H54 (cell line): ENCODE data around the gene TBC1D23.
"Not testable (repeated sequence)": the region's sequence is repeated elsewhere in the genome, so short reads cannot be mapped to it uniquely, and the experiment has no call there.

Experiments used
- DNase-seq: peaks from one replicate; pipeline ENCODE4 v3.0.0; 2011; ENCODE audit warnings: low spot score, mixed read lengths; ENCODE audit not compliant: insufficient read length
- FAIRE-seq: peaks from 3 replicates; lab custom pipeline; 2011; peaks lifted over from hg19 to GRCh38; lab: Jason Lieb, UNC
- POLR2A ChIP-seq: IDR thresholded peaks from 2 replicates; pipeline ENCODE4 v1.6.1; 2011; ENCODE audit warnings: low read depth, mild to moderate bottlenecking, low read length

TBC1D23 gene

DNA sequence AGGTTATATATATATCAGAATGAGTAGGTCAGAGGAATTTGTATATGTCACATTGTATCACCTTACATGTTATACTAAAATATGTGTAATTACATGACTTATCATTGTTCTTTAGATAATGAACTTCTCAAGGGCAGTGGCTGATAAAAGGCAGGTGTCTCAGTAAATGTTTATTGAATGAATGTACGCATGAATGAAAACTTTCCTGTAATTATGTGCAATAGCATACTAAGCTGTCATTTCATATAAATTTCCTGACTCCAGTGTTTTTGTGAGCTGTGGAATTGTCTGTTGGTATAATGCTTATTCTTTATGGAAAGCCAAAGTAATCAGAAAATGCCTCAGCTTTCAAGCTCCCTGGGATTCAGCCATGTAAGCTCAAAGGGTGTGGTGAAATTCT is 4.2 kb downstream of the TBC1D23 start:
- DNase-seq (no peak), FAIRE-seq (no peak)
- no peak for TF ChIP-seq POLR2A

DNA sequence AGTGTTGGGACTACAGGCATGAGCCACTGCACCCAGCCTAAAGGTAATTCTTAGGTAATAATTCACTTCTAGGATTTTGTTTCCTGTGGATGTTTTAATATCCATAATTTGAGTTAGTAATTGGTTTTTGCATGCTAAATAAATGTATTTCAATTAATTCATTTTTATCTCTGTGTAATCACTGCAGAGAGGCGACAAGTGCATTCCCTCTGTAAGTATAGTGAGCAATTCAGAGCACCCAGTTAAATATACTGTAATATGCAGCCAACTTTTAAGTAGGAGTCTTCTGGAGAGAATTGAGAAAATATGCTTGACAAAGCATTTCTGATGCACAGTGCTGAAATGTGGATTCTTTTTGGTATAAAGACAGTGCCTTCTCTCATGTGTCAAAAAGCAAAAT is 5.7 kb downstream of the TBC1D23 start:
- no peak for TF ChIP-seq POLR2A
- FAIRE-seq (peak; percentile 60), DNase-seq (no peak)

DNA sequence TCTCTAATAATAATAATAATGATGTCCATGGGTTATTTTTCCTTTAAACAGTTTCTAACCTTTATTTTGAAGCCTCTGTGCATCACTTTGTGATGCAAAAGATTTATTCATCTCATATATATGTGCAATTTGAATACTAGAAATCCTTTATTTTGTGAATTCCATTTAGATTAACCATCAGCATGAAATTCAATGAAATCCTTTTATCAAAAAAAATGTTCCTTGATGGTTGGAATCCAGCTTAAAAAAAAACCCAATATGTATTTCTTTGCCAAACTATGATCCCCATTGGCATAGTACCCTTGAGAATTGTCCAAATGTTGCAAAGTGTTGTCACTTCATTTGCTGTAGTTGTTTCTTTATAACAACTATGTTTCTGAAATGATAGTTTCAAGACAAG is 7.4 kb downstream of the TBC1D23 start:
- FAIRE-seq, result peak; percentile 41
- no peak for TF ChIP-seq POLR2A
- DNase-seq, result no peak

DNA sequence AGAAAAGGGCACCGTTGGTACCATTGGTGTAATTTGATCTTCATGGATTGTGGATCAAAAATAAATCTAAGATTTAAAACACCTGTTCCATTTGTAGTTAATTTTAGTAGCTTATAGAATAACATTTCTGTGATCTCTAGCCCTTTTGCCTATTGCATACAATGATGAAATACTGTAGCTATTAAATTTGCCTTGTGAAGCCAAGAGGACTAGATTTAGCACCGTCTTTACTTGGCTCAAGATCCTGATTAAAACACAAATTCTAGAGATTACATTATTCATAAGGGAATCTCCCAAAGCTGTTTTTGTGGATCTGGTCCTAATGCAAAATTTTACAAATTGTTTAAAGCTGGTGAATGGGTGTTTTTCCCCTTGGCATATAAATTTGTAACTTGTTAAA is 8.2 kb downstream of the TBC1D23 start:
- DNase-seq (no peak), FAIRE-seq (no peak)
- no peak for TF ChIP-seq POLR2A

DNA sequence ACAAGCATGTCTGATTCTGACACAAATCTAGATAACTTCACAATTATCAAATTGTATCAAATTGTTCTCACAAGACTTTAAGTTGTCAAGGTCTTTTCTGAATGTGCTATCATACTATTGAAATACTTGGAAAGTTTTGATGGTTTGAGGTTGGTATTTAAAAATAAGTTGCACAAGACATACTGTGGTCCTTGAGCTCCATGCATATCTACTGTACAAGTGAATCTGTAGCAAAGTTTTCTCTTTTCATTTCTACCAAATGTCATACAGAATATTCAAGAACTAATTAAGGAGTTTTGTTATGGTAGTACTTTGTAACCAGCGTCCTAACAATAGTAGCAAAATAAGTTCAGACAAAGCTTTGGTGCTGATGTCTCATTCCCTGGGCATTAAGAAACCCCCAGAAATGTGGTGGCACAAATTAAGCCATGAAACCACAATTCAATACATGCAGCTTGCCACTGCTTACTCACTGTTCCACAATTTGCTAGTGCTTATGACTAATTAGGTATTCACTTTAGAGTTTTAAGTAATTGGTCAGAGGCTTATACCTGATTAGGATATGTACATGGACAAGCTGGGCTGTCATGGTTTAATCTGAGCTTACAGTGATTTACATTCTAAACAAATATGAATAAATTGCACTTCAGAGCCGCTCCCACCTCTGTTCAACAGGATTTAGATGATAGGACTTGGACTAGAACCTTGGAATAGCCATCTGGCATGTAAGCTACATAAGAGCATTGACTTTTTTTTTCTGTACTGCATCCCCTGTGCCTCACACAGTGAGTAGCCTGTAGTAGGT is 8.8 kb downstream of the TBC1D23 start:
- DNase-seq (peak; percentile 26), FAIRE-seq (peak; percentile 100)
- TF ChIP-seq POLR2A, result no peak

DNA sequence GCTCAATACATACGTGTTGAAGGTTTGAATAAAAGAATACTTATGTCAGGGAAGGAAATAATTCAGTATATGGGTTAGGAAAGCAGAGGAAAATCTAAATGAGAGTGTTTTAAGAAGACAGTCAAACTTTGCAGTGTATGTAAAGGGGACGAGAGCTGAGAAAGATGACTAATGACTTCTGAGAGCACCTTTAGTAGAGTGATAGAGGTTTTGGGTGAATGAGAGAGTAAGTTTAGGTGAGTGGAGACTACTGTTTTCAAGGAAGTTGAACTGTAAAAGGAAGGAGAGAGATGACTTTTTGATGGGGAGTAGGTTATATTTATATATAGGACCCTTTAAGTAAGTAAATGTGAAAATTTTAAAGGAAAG is 9.4 kb downstream of the TBC1D23 start:
- DNase-seq (no peak), FAIRE-seq (no peak)
- no peak for TF ChIP-seq POLR2A

DNA sequence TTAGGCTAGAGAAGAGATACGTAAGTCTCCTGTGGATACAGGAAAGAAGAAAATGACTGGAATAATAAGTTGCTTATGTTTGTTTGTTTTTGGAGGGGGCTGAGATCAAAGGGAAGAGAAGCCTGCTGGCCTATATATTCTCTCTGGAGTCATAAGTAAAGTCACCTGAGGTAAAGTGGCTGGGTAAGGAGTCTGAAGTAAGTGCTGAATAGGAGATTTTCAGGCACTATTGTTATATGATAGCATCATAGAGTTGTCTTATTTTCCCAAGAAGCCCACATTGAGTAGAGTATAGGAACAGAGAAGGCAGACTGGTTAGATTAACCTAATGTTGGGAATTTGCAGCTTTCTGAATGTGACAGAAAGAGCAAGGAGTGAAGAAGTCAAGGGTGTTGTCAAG is 10.7 kb downstream of the TBC1D23 start:
- peak; percentile 30 for FAIRE-seq
- no peak for TF ChIP-seq POLR2A
- DNase-seq, result no peak

DNA sequence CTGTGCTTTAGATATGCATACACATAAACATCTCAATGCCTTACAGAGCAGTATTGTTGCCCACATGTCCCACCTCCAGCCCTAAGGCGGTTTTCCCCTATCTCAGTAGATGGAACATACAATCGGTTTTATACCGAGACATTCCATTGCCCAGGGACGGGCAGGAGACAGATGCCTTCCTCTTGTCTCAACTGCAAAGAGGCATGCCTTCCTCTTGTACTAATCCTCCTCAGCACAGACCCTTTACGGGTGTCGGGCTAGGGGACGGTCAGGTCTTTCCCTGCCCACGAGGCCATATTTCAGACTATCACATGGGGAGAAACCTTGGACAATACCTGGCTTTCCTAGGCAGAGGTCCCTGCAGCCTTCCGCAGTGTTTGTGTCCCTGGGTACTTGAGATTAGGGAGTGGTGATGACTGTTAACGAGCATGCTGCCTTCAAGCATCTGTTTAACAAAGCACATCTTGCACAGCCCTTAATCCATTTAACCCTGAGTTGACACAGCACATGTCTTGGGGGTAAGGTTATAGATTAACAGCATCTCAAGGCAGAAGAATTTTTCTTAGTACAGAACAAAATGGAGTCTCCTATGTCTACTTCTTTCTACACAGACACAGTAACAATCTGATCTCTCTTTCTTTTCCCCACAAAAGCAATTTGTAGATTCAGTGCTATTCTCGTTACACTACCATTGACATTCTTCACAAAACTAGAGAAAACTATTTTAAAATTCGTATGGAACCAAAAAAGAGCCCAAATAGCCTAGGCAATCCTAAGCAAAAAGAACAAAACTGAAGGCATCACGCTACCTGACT is 12.2 kb downstream of the TBC1D23 start:
- FAIRE-seq, DNase-seq: not testable (repeated sequence)

DNA sequence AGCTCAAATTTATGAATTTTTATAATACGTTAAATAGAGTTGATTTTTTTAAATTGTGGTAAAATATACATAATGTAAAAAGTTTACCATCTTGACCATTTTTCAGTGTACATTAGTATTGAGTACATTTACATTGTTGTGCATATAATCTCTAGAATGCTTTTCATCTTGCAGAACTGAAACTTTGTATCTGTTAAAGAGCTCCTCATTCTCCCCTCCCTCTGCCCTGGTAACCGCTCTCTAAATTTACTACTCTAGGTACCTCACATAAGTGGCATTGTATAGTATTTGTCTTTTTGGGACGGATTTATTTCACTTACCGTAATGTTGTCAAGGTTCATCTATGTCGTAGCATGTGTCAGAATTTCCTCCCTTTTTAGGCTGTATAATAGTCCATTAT is 13.6 kb downstream of the TBC1D23 start:
- TF ChIP-seq POLR2A, result no peak
- no peak for FAIRE-seq
- no peak for DNase-seq

DNA sequence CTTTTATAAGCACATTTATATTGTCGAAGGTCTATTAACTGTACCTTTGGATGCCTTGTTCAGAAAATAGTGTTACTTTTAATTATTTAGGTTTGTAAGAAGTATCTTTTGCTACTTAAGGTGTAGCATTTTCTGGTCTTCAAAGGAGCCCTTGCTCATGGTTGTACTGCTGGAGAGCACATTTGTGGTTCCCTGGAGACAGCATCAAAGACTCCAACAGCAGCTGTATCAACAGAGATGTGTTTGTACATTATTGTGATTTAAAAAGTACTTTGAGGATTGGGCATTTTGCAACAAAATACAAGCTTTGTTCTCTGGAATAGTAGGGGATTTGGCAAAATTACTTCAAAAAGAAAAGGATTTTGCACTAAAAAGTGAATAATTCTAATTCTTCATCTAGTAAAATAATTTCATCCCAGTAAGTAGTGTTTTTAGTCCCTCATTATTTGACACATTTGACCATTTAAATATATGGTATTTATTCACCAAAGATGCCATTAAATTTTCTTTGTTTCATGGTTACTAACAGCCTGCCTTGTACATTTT is 16.5 kb downstream of the TBC1D23 start:
- FAIRE-seq, result no peak
- no peak for DNase-seq

DNA sequence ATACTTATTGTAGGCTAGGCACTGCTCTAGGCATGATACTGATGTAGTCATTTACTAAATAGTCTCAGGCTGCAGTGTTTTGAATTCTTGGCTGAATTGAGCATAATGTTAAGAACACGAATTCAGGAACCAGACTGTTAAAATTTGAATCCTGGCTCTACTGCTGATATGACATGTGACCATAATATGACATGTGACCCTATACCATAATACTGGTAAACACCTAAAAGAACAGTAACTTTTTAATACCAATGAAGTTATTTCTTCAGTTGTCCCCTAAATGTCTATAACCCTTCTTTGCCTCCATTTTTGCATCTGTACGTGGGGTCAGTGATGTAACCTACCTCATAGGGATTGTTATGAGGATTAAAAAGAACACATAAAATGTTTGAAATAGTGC is 18.1 kb downstream of the TBC1D23 start:
- FAIRE-seq, result no peak
- no peak for DNase-seq
- TF ChIP-seq POLR2A, result no peak

More for the DNA sequence above, 16.5 kb downstream of the TBC1D23 start:
- TF ChIP-seq POLR2A, result no peak

DNA sequence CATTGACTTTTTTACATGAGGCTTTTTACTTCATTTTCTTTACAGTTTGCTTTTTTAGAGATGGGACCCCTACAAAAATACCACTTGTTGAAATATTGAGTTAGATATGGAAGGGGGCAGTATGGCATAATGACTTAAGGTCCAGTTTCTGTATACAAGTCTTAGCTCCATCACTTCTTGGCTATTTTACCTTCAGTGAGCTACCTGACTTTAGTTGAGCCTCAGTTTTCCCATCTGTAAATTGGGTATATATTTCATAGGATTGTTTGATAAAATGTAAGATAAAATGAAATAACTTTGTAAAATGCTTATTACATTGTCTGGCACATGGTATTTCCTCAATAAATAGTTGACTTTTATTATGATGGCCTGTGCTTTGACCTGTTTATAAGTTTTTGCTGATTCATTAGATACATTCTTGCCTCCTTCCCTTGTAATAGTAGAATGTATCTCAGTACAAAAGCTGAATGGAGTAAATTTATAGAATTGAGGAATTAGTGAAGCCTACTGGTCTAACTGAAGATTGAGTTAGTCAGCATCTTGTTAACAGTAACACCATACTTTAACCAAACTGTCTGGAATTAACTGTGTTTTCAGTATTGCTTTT is 27.6 kb downstream of the TBC1D23 start:
- no peak for DNase-seq
- FAIRE-seq, result peak; percentile 27
- TF ChIP-seq POLR2A, result no peak

DNA sequence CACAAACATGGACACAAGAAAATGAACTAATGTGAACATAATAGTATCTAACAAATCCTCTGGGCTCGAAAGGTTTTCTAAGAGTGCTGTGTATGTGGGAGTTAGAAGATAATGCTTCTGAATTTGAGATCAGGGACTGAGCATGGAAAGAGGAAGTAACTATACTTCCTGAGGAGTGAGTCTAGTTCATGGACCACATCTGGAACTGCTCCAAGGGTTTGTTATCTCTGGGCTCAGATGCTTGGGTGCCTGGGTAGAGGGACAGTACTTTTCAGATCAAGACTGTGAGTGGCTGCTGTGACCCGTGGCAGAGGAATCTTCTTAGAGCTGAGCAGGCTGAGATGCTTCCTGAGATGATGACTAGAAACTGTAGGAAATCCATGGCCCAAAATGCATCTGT is 28.5 kb downstream of the TBC1D23 start:
- DNase-seq (no peak), FAIRE-seq (peak; percentile 65)
- TF ChIP-seq POLR2A, result no peak

DNA sequence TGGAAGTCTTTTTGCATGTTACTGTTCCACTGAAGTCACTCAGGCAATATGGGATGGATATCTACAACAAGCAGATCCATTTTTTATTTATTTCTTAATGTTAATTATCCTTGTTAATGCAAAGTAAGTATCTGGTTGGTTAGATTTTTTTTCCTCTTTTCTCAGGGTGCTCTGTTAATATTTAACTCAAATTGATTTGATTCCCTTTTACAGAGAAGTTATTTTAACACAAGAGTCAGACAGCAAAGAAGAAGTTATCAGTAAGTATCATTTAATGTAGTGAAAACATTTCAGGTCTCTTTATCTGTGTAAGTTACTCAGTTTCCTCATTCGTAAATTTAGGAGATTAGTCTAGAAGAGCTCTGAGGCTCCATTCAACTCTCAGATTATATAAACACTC is 34.3 kb downstream of the TBC1D23 start:
- FAIRE-seq (no peak), DNase-seq (no peak)
- no peak for TF ChIP-seq POLR2A
